Ramos (cell line): ENCODE data around the gene ATRNL1.

Experiments
- in situ Hi-C: fragments of 300-500 bp; cut with MboI; formaldehyde crosslinking; loops from one replicate; pipeline ENCODE4 v1.14.3; 2022; ENCODE audit warnings: low sequenced_read_pairs; ENCODE audit not compliant: unreplicated experiment

ATRNL1 gene

GRCh38 chr10:115091161-115091560 is 2.0 kb upstream of the ATRNL1 start:
- in situ Hi-C loops = no loop called here

- in situ Hi-C loops = no loop called here
These were observed 959 bp upstream of the ATRNL1 start for GRCh38 chr10:115092258-115092554.

GRCh38 chr10:115092555-115093285 is 445 bp upstream of the ATRNL1 start:
- in situ Hi-C loops = no loop called here

GRCh38 chr10:115093776-115094408 is 727 bp downstream of the ATRNL1 start:
- in situ Hi-C loops = no loop called here

GRCh38 chr10:115094416-115095140 is 1.4 kb downstream of the ATRNL1 start:
- in situ Hi-C loops = no loop called here

- in situ Hi-C loops = no loop called here
These were observed 2.6 kb downstream of the ATRNL1 start for GRCh38 chr10:115095758-115096157.

GRCh38 chr10:115103700-115104099 is 10.5 kb downstream of the ATRNL1 start:
- in situ Hi-C loops = loop anchor here (25.0 kb wide), 1 partner anchor 541 kb away; no protein-coding TSS in a partner anchor

- in situ Hi-C loops = loop anchor here (25.0 kb wide), 1 partner anchor 543 kb away; no protein-coding TSS in a partner anchor
These were observed 12.2 kb downstream of the ATRNL1 start for GRCh38 chr10:115105411-115105810.

GRCh38 chr10:115107830-115108229 is 14.7 kb downstream of the ATRNL1 start:
- in situ Hi-C loops = loop anchor here (25.0 kb wide), 1 partner anchor 546 kb away; no protein-coding TSS in a partner anchor

GRCh38 chr10:115117301-115117700 is 24.1 kb downstream of the ATRNL1 start:
- in situ Hi-C loops = loop anchor here (10.0 to 25.0 kb wide), 2 partner anchors 242 to 555 kb away; no protein-coding TSS in a partner anchor

- in situ Hi-C loops = loop anchor here (10.0 to 25.0 kb wide), 2 partner anchors 244 to 556 kb away; no protein-coding TSS in a partner anchor
These were observed 25.2 kb downstream of the ATRNL1 start for GRCh38 chr10:115118346-115118745.

GRCh38 chr10:115125505-115125904 is 32.3 kb downstream of the ATRNL1 start:
- in situ Hi-C loops = no loop called here

GRCh38 chr10:115129752-115130151 is 36.6 kb downstream of the ATRNL1 start:
- in situ Hi-C loops = no loop called here

GRCh38 chr10:115136616-115137015 is 43.5 kb downstream of the ATRNL1 start:
- in situ Hi-C loops = no loop called here

GRCh38 chr10:115141254-115141653 is 48.1 kb downstream of the ATRNL1 start:
- in situ Hi-C loops = no loop called here

GRCh38 chr10:115157357-115157756 is 64.2 kb downstream of the ATRNL1 start:
- in situ Hi-C loops = no loop called here

- in situ Hi-C loops = no loop called here
These were observed 70.0 kb downstream of the ATRNL1 start for GRCh38 chr10:115163129-115163528.

GRCh38 chr10:115164220-115164619 is 71.1 kb downstream of the ATRNL1 start:
- in situ Hi-C loops = no loop called here

GRCh38 chr10:115167751-115168150 is 74.6 kb downstream of the ATRNL1 start:
- in situ Hi-C loops = no loop called here

GRCh38 chr10:115171392-115171960 is 78.3 kb downstream of the ATRNL1 start:
- in situ Hi-C loops = no loop called here
